Lower leg skin (tissue), 3 donors: ENCODE results near the gene ADISSP.

Experiments
- CTCF ChIP-seq, 3 donors: fragments of 450-650 bp; IDR thresholded peaks; one replicate each; pipeline ENCODE4 v1.5.1; 2016; ENCODE audit warnings: antibody characterized with exemption in 3 of 3, mild to moderate bottlenecking in 3 of 3, moderate library complexity in 2 of 3
- POLR2A ChIP-seq, 2 donors: fragments of 450-650 bp; IDR thresholded peaks; one replicate each; pipeline ENCODE4 v1.6.1; 2016 to 2017; ENCODE audit warnings: antibody characterized with exemption in 2 of 2, mild to moderate bottlenecking in 1 of 2, moderate library complexity in 1 of 2

DNA sequence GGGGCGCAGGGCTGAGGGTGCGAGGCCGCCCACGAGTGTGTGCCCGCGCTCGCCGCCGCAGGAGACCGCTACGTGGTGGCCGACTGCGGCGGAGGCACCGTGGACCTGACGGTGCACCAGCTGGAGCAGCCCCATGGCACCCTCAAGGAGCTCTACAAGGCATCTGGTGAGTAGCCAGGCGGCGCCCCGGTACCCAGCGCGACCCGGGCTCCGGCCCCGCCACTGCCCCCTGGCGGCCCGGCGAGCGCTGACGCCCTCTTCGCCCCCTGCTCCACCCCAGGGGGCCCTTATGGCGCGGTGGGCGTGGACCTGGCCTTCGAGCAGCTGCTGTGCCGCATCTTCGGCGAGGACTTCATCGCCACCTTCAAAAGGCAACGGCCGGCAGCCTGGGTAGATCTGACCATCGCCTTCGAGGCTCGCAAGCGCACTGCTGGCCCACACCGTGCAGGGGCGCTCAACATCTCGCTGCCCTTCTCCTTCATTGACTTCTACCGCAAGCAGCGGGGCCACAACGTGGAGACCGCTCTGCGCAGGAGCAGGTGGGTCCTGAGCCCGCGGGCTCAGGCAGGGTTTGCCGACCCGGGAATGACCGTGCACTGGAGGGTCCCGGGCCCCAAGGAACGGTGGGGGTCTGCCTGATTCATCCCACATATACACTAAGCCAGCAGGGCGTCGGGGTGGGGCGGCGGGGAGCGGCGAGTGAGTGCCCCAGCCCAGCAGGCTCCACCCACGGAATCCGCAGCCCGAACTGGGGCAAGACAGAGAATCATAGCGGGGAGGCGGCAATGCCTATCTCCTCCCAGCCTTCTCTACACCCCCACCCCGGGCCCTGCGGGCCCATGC is 17.6 kb downstream of the ADISSP start:
- TF ChIP-seq POLR2A (IDR thresholded peaks at IDR 0.05) (no peak), CTCF (IDR thresholded peaks at IDR 0.05) (no peak)
